ENCODE results near the gene ZNF385C. TPM values are rescaled to one million over a fixed set of nuclear protein-coding genes. Genes with fewer than 3 reads are reported as not detected.

The ZNF385C gene
- total and polyA plus RNA-seq, 2 donors (not counting 1 experiment from before 2014, with no cell fraction given) = 0.33 to 1.1 TPM

DNA sequence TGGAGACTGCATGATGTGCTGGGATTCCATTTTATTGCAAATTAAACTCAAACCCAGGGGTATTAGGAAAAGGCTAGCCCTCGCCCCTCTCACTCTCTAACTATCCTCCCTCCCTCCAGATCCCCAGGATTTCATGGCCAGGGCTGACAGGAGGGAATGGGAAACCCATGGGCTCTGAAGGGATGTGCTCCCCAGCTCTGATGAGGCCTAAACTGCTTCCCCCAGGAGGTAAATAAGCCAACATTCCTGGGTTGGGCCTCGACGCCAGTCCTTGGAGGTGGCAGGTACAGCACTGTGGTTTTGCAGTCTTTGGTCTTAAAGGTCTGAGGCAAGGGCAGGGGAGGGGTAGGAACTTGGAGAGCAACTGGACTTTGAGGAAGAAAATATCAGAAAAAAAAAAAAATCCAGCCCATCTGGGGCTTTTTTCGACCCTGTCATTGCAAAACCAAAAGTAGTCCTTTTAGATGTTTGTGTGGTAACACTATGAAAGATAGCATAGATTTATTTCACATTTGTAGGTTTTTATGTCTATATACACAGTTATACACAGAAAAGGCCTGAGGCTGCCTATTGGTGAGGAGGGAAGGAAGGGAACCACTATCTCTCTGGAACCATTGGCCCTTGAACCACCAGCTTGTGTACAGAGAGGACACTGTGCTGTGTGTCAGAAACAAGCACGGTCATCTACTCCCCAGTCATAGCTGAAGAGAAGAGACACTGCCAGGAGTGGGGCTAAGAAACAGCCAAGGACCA is 59.9 kb downstream of the ZNF385C start:
- Histone ChIP-seq H3K27ac (ENCODE audit: low read length in 2 of 2) (no peak overlapping the region), H3K9ac (ENCODE audit: low read length) (no peak overlapping the region), H3K36me3 (replicated peaks in 1 of 2; ENCODE audit: control extremely low read depth in 1 of 2, control insufficient read depth in 1 of 2, extremely low read depth in 1 of 2, insufficient read depth in 2 of 2, low read length in 1 of 2) (no peaks in the 10 kb centered on the region), H3K4me2 (replicated peaks; ENCODE audit: low read depth, low read length, poor library complexity, severe bottlenecking) (no peak overlapping the region), H3K4me3 (ENCODE audit: control extremely low read depth in 1 of 5, extremely low read depth in 1 of 5, insufficient read depth in 1 of 5, low read depth in 2 of 5, low read length in 4 of 5) (no peak overlapping the region), H2AFZ (ENCODE audit: insufficient read depth, low read depth, low read length, poor library complexity, severe bottlenecking) (no peak overlapping the region), H3K27me3 (replicated peaks in 1 of 4; ENCODE audit: control extremely low read depth in 1 of 4, control insufficient read depth in 3 of 4, insufficient read depth in 4 of 4, low read length in 3 of 4) (peaks cover 0 to 11% (median 1%) of the 10 kb centered on the region in 4 experiments), H3K79me2 (ENCODE audit: control insufficient read depth, insufficient read depth, low read length) (no peaks in the 10 kb centered on the region), H3K9me3 (ENCODE audit: control extremely low read depth in 1 of 3, control insufficient read depth in 2 of 3, insufficient read depth in 1 of 3, low read length in 2 of 3) (no peaks in the 10 kb centered on the region), H3K4me1 (ENCODE audit: control insufficient read depth in 2 of 2, insufficient read depth in 2 of 2, low read length in 2 of 2) (no peaks in the 10 kb centered on the region), H4K20me1 (ENCODE audit: control insufficient read depth, insufficient read depth, low read length, poor library complexity, severe bottlenecking) (no peaks in the 10 kb centered on the region)
- ATAC-seq (ENCODE audit: low read depth) (no peak), DNase-seq (no peak)
- ChIA-PET CTCF (no interaction called here), POLR2A (interaction anchor here (0.6 to 0.7 kb wide), 2 partner anchors 25 to 117 kb away, joined by 5 to 7 read pairs; no protein-coding TSS in a partner anchor)
- H3K4me3 Mint-ChIP-seq = no peak overlapping the region
- intact Hi-C loops (cut with micrococcal nuclease) = no loop called here
- H3K27me3 Mint-ChIP-seq = peaks cover 6% of the 10 kb centered on the region
- 96% methylated on average over 3 of the region's 5 CpGs for WGBS (ENCODE audit: insufficient coverage)
- H3K4me1 Mint-ChIP-seq = no peaks in the 10 kb centered on the region
- TF ChIP-seq, protein P1, sequence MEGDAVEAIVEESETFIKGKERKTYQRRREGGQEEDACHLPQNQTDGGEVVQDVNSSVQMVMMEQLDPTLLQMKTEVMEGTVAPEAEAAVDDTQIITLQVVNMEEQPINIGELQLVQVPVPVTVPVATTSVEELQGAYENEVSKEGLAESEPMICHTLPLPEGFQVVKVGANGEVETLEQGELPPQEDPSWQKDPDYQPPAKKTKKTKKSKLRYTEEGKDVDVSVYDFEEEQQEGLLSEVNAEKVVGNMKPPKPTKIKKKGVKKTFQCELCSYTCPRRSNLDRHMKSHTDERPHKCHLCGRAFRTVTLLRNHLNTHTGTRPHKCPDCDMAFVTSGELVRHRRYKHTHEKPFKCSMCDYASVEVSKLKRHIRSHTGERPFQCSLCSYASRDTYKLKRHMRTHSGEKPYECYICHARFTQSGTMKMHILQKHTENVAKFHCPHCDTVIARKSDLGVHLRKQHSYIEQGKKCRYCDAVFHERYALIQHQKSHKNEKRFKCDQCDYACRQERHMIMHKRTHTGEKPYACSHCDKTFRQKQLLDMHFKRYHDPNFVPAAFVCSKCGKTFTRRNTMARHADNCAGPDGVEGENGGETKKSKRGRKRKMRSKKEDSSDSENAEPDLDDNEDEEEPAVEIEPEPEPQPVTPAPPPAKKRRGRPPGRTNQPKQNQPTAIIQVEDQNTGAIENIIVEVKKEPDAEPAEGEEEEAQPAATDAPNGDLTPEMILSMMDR (IDR thresholded peaks at IDR 0.05) = no peak
- no peak for TF ChIP-seq EZH2 (IDR thresholded peaks at IDR 0.05; ENCODE audit: borderline replicate concordance, insufficient read depth, low read depth, low read length, poor library complexity, severe bottlenecking)
- no peaks in the 10 kb centered on the region for H3K9me3 Mint-ChIP-seq (ENCODE audit: insufficient read depth)
- no peak overlapping the region for H3K27ac Mint-ChIP-seq

DNA sequence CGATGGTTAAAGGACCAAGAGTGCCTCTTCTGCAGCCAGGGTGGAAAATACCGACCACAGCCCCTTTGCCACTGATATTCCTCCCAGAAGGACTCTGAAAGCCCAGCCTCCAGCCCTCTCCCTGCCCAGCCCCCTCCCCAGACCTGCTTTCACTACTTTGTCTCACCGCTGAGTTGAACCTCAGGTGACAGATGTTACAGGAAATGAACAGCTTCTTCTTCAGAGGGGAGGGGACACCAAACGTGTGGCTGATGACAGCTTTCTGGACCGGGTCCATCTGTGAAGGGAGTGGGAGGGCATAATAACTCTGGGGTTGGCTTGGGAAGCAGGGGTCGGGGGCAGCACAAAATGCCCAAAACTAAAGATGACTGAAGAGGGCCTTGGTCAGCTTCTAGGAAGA is 64.2 kb downstream of the ZNF385C start:
- H3K79me2 ChIP-seq (ENCODE audit: control insufficient read depth, insufficient read depth, low read length) = no peaks in the 10 kb centered on the region
- CTCF ChIA-PET = interaction anchor here (1.0 to 1.3 kb wide), 3 partner anchors 14 to 71 kb away, joined by 3 read pairs; partner anchors contain the start of gene NKIRAS2
- peaks cover 6% of the 10 kb centered on the region for H3K27me3 Mint-ChIP-seq
- H3K27me3 ChIP-seq (replicated peaks in 1 of 4; ENCODE audit: control extremely low read depth in 1 of 4, control insufficient read depth in 3 of 4, insufficient read depth in 4 of 4, low read length in 3 of 4) = peaks cover 0 to 6% (median 0%) of the 10 kb centered on the region in 4 experiments
- no peak overlapping the region for H3K4me2 ChIP-seq (replicated peaks; ENCODE audit: low read depth, low read length, poor library complexity, severe bottlenecking)
- POLR2A ChIA-PET = no interaction called here
- no peak overlapping the region for H3K4me3 ChIP-seq (ENCODE audit: control extremely low read depth in 1 of 5, extremely low read depth in 1 of 5, insufficient read depth in 1 of 5, low read depth in 2 of 5, low read length in 4 of 5)
- H3K4me1 Mint-ChIP-seq = no peaks in the 10 kb centered on the region
- ATAC-seq (ENCODE audit: low read depth) (no peak), DNase-seq (no peak)
- no peak overlapping the region for H2AFZ ChIP-seq (ENCODE audit: insufficient read depth, low read depth, low read length, poor library complexity, severe bottlenecking)
- no peak overlapping the region for H3K9ac ChIP-seq (ENCODE audit: low read length)
- H3K27ac Mint-ChIP-seq = no peak overlapping the region
- H3K27ac ChIP-seq (ENCODE audit: low read length in 2 of 2) = no peak overlapping the region
- 30% methylated on average over 3 of the region's 6 CpGs for WGBS (ENCODE audit: insufficient coverage)
- H3K9me3 Mint-ChIP-seq (ENCODE audit: insufficient read depth) = no peaks in the 10 kb centered on the region
- H3K4me3 Mint-ChIP-seq = no peak overlapping the region
- H3K36me3 ChIP-seq (replicated peaks in 1 of 2; ENCODE audit: control extremely low read depth in 1 of 2, control insufficient read depth in 1 of 2, extremely low read depth in 1 of 2, insufficient read depth in 2 of 2, low read length in 1 of 2) = no peaks in the 10 kb centered on the region
- TF ChIP-seq, protein P1 (IDR thresholded peaks at IDR 0.05) = no peak
- TF ChIP-seq EZH2 (IDR thresholded peaks at IDR 0.05; ENCODE audit: borderline replicate concordance, insufficient read depth, low read depth, low read length, poor library complexity, severe bottlenecking) = no peak
- H4K20me1 ChIP-seq (ENCODE audit: control insufficient read depth, insufficient read depth, low read length, poor library complexity, severe bottlenecking) = no peaks in the 10 kb centered on the region
- H3K4me1 ChIP-seq (ENCODE audit: control insufficient read depth in 2 of 2, insufficient read depth in 2 of 2, low read length in 2 of 2) = no peaks in the 10 kb centered on the region
- no peaks in the 10 kb centered on the region for H3K9me3 ChIP-seq (ENCODE audit: control extremely low read depth in 1 of 3, control insufficient read depth in 2 of 3, insufficient read depth in 1 of 3, low read length in 2 of 3)
- intact Hi-C loops (cut with micrococcal nuclease) = no loop called here

Measured in B cell (primary cell).